Posterior vena cava (tissue), 2 donors: ENCODE data around the gene IQCH. TPM values are rescaled to one million over a fixed set of nuclear protein-coding genes. Genes with fewer than 3 reads are reported as not detected.

Source experiments
- DNase-seq: peaks from one replicate; pipeline ENCODE4 v3.0.0-alpha.2; 2020; ENCODE audit warnings: low spot score
- intact Hi-C, 2 donors: fragments of 100-400 bp; cut with DNase I; formaldehyde crosslinking; loops; one replicate each; pipeline versions ENCODE4 v1.14.1 to v1.14.2; 2022 to 2023
- total RNA-seq, 2 donors: library from RNA; stranded (reverse); fragmentation: NEBNext Ultra II Directional; extraction: Animal tissue kit (Norgen Biotek cat#: 25700); gene quantifications; one replicate each; pipeline ENCODE4 v1.2.1, GENCODE V29; 2021
- donor health status: DM: yes; HTN: yes; CAD: no.
- donor health status: DM: yes; HTN: yes; CAD: no.

IQCH gene
- total RNA-seq, 2 donors from 2014 or later = 1.2 to 2.3 TPM

DNA sequence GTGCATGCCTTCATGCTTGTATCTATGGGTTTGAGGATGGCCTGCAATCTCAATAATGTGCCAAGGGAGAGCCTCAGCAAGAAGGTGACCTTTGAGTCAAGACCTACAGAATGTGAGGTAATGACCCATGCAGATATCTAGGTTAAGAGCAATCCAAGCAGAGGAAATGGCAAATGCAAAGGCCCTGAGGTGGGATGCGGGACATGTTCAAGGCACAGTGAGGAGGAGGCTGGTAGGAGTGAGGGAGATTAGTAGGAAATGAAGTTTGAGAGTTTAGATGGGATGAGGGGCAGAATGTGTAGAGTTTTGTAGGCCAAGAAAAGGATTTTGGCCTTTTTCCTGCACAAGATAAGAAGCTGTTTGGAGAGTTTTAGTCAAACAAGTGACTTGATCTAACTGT is 283.2 kb downstream of the IQCH start:
- intact Hi-C loops = no loop called here
- no peak for DNase-seq

DNA sequence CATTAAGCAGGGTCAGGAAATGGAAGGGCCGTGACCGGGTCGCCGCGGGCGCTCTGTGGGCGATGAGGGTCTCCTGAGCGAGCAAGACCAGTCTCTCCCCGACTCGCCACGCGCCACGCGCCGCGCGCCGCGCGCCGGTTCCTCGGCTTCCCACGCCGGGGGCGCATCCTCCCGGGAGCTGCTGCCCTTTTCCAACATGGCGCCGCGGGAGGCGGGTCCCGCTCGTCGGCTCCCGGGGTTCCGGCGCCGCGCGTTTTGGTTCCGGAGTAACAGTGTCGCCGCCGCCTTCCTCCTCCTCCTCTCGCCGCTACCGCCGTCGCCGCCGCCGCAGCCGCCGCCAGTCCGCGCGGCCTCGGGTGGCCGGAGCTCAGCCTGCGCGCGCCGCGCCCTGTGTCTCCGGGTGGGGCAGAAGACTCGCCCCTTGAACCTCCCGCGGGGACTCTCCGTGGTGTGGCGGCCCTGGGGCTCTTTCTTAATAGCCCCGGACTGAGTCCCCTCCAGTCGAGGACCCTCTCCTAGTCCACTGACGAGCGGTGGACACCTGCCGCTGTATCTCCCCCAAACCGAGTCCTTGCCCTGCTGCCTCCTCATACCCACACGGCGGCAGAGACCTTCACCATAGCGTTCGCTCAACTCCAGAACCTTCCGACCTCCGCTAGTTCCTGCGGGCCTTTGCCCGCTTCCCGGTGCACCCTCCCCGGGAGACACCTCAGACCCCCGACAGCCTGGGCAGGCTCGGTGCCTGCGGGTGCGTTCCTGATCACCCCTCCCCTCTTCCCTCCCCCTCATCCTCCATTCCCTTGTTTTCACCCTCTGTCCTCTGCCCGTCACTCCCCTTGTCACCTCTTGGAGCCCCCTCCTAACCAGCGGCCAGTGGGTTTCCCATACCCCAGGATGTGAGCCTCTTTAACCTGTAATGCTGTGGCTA is 288.1 kb downstream of the IQCH start, which contains the start of gene MAP2K5:
TSS of gene MAP2K5 (plus strand) at position 284 of the 928 bp plus-strand sequence. CDS start at position 917, 633 bp downstream.
- DNase-seq = peak; percentile 96
- intact Hi-C loops = no loop called here

GRCh38 chr15:67543348-67543718 is 288.7 kb downstream of the IQCH start:
- intact Hi-C loops = no loop called here
- no peak for DNase-seq

DNA sequence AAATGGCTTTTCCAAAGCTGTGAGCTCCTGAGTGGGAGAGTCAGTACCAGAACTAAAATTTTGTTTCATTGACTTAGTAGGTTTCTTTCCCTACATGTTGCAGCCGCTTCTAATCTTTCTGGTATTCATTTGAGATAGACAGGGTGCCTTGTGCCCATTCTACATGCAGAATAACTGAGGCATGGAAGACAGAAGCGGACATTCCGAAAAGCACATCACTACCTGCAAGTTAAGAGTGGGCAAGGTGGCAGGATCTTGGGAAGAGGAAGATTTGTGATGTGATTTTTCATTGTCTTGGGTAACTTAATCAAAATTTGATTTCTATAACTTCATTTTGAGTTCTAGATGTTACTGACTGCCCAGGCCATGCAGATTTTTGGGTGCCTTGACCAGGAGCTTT is 289.9 kb downstream of the IQCH start:
- intact Hi-C loops = no loop called here
- no peak for DNase-seq

GRCh38 chr15:67545864-67546263 is 291.3 kb downstream of the IQCH start:
- intact Hi-C loops = no loop called here
- no peak for DNase-seq

DNA sequence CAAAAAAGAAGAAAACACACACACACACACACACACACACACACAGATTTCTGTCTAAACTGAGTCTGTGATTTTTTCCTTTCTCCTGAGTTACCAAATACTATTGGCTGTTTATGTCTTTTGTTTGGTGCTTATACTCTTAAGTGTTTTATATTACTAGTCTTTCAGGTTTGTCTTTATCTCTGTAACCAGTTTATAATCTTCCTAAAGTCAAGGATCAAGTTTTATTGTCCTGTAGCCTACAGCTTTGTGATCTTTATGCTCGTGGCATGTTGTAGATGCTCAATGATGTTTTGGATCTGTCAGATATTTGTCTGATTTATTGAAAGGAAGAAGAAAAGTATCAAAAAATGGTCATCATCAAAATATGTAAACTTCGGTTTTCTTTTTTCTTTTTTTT is 292.5 kb downstream of the IQCH start:
- intact Hi-C loops = no loop called here
- no peak for DNase-seq

DNA sequence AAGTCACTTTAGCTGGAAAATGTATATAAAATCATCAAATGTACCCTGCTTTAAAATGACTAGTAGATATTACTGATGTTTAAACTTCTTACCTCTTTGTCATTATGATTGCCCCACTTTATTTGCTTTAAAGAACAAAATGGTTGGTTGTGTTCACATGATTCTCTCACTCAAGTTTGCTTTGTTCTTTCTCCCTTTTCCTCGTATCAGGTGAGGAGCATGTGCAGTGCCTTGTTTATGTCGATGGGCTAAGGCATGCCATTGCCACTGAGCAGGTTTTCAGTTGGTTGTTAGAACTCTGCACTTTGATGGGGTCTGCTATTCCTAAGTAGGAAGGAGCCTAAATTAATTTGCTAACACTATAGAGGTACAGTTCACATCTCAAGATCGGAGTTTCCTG is 293.2 kb downstream of the IQCH start:
- DNase-seq = no peak
- intact Hi-C loops = no loop called here

- intact Hi-C loops = no loop called here
- no peak for DNase-seq
Measured at GRCh38 chr15:67548236-67548852, 293.8 kb downstream of the IQCH start.

- no peak for DNase-seq
- intact Hi-C loops = no loop called here
Measured at GRCh38 chr15:67548862-67549651, 294.5 kb downstream of the IQCH start.

DNA sequence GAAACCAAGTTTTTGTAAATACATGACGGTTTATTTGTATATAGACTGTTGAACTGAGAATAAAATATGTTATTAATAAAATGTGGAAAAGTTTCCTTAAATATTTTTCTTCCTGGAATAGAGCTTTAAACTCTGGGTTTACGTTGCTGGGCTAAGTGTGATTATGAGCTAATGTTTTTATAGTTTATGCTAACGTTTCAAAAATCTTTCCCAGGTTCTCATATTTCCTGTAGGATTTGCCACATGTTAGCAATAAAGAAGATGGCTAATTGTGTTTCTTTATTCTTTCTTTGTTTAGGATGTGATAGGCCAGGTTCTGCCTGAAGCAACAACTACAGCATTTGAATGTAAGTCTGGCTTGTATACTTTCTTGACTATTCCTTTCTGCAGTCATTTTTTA is 295.1 kb downstream of the IQCH start:
- no peak for DNase-seq

GRCh38 chr15:67550522-67550921 is 295.9 kb downstream of the IQCH start:
- no peak for DNase-seq
- intact Hi-C loops = no loop called here

More for the DNA sequence above, 295.1 kb downstream of the IQCH start:
- intact Hi-C loops = no loop called here

DNA sequence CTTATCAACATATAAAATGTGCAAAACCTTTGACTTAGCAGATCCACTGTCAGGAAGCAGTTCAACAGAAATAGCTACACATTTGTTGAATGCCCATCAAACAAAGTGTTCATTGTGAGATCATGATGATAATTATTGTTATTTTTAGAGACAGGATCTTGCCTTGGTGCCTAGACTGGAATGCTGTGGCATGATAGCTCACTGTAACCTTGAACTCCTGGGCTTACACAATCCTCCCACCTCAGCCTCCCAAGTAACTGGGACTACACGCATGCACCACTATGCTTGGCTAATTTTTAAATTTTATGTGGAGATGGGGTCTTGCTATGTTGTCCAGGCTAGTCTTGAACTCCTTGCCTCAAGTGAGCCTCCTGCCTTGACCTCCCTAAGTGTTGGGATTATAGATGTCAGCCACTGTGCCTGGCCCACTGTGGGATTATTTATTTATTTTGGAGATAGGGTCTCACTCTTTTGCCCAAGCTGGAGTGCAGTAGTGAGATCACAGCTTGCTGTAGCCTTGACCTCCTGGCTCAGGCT is 296.7 kb downstream of the IQCH start:
- no peak for DNase-seq
- intact Hi-C loops = no loop called here

Other genes with a start within 250 kb of the IQCH start
- gene SMAD3, start 189.2 kb upstream of the IQCH start, total RNA-seq = 10 to 100 TPM; 56.3 to 62.7 TPM
- 10 to 100 TPM; 27.9 to 29.2 TPM for gene AAGAB, start 125 bp upstream of the IQCH start, total RNA-seq